ENCODE results near the gene KLHL22.
"Not testable (repeated sequence)": the region's sequence is repeated elsewhere in the genome, so short reads cannot be mapped to it uniquely, and the experiment has no call there.

The KLHL22 gene

GRCh38 chr22:20524004-20524481 is 28.4 kb upstream of the KLHL22 start:
- DNase-seq (ENCODE audit: extremely low spot score, insufficient read length, low read depth) (no peak), FAIRE-seq (no peak)

GRCh38 chr22:20523086-20523983 is 27.7 kb upstream of the KLHL22 start:
- FAIRE-seq (no peak), DNase-seq (ENCODE audit: extremely low spot score, insufficient read length, low read depth) (no peak)

- DNase-seq (ENCODE audit: extremely low spot score, insufficient read length, low read depth) (no peak), FAIRE-seq (no peak)
Observed at GRCh38 chr22:20522134-20523004, 26.8 kb upstream of the KLHL22 start.

- DNase-seq (ENCODE audit: extremely low spot score, insufficient read length, low read depth) (no peak), FAIRE-seq (no peak)
Observed at GRCh38 chr22:20520093-20520511, 24.5 kb upstream of the KLHL22 start.

- DNase-seq (ENCODE audit: extremely low spot score, insufficient read length, low read depth) (no peak), FAIRE-seq (no peak)
Observed at GRCh38 chr22:20519558-20519957, 24.0 kb upstream of the KLHL22 start.

- FAIRE-seq (no peak), DNase-seq (ENCODE audit: extremely low spot score, insufficient read length, low read depth) (no peak)
Observed at GRCh38 chr22:20517841-20518592, 22.4 kb upstream of the KLHL22 start.

GRCh38 chr22:20517422-20517821 is 21.8 kb upstream of the KLHL22 start:
- FAIRE-seq (no peak), DNase-seq (ENCODE audit: extremely low spot score, insufficient read length, low read depth) (no peak)

- FAIRE-seq (no peak), DNase-seq (ENCODE audit: extremely low spot score, insufficient read length, low read depth) (no peak)
Observed at GRCh38 chr22:20516399-20516798, 20.8 kb upstream of the KLHL22 start.

GRCh38 chr22:20514658-20515406 is 19.2 kb upstream of the KLHL22 start:
- FAIRE-seq: no peak
- no peak for DNase-seq (ENCODE audit: extremely low spot score, insufficient read length, low read depth)

- FAIRE-seq: no peak
Observed at GRCh38 chr22:20511578-20512229, 16.1 kb upstream of the KLHL22 start.

GRCh38 chr22:20510811-20511577 is 15.4 kb upstream of the KLHL22 start:
- FAIRE-seq (peak; percentile 36), DNase-seq (ENCODE audit: extremely low spot score, insufficient read length, low read depth) (no peak)

More at GRCh38 chr22:20511578-20512229, 16.1 kb upstream of the KLHL22 start:
- no peak for DNase-seq (ENCODE audit: extremely low spot score, insufficient read length, low read depth)

GRCh38 chr22:20509344-20510047 is 13.9 kb upstream of the KLHL22 start:
- DNase-seq (ENCODE audit: extremely low spot score, insufficient read length, low read depth) (no peak), FAIRE-seq (peak; percentile 82)

GRCh38 chr22:20508815-20509271 is 13.2 kb upstream of the KLHL22 start:
- DNase-seq (ENCODE audit: extremely low spot score, insufficient read length, low read depth) (no peak), FAIRE-seq (no peak)

- peak; percentile 9 for FAIRE-seq
- DNase-seq (ENCODE audit: extremely low spot score, insufficient read length, low read depth): not testable (repeated sequence)
Observed at GRCh38 chr22:20508067-20508755, 12.6 kb upstream of the KLHL22 start.

- FAIRE-seq: peak; percentile 94
- DNase-seq (ENCODE audit: extremely low spot score, insufficient read length, low read depth): peak; percentile 87
Observed at GRCh38 chr22:20507253-20508066, 11.9 kb upstream of the KLHL22 start, which contains the start of gene MED15. MED15 (plus strand) TSS chr22:20507610; CDS start chr22:20507679, 69 bp downstream.
